ENCODE data around the gene NDUFS4.

DNA sequence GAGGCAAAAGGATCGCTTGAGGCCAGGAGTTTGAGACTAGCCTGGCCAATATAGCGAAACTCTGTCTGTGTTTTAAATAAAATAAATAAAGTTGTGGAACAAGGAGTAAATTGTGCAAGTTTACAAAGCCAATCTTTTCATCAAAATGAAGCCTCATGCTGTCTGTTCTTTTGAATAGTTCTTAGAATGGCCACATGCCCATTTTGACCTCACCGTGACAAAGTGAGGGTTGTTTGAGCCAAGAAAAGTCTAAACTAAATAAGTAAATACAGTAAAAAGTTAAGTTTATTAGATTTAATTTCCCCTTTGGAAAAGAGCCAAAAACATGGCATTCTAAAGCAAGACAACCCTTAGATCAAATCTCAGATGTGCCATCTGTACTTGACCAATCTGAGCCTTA is 165.7 kb downstream of the NDUFS4 start:
- TF ChIP-seq, protein P1, sequence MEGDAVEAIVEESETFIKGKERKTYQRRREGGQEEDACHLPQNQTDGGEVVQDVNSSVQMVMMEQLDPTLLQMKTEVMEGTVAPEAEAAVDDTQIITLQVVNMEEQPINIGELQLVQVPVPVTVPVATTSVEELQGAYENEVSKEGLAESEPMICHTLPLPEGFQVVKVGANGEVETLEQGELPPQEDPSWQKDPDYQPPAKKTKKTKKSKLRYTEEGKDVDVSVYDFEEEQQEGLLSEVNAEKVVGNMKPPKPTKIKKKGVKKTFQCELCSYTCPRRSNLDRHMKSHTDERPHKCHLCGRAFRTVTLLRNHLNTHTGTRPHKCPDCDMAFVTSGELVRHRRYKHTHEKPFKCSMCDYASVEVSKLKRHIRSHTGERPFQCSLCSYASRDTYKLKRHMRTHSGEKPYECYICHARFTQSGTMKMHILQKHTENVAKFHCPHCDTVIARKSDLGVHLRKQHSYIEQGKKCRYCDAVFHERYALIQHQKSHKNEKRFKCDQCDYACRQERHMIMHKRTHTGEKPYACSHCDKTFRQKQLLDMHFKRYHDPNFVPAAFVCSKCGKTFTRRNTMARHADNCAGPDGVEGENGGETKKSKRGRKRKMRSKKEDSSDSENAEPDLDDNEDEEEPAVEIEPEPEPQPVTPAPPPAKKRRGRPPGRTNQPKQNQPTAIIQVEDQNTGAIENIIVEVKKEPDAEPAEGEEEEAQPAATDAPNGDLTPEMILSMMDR (conservative IDR thresholded peaks at IDR 0.05) = no peak
- TF ChIP-seq ZFX (IDR thresholded peaks at IDR 0.05) = no peak
